Measurements from ENCODE around the gene RBFA. TPM values are rescaled to one million over a fixed set of nuclear protein-coding genes. Genes with fewer than 3 reads are reported as not detected.
"Not testable (repeated sequence)": the region's sequence is repeated elsewhere in the genome, so short reads cannot be mapped to it uniquely, and the experiment has no call there.

The RBFA gene, protein sequence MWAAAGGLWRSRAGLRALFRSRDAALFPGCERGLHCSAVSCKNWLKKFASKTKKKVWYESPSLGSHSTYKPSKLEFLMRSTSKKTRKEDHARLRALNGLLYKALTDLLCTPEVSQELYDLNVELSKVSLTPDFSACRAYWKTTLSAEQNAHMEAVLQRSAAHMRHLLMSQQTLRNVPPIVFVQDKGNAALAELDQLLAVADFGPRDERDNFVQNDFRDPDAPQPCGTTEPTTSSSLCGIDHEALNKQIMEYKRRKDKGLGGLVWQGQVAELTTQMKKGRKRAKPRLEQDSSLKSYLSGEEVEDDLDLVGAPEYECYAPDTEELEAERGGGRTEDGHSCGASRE
- total RNA-seq = 10 to 100 TPM; 26.6 to 39.4 TPM

GRCh38 chr18:80034068-80034851 lies at the start of gene RBFA:
TSS of gene RBFA (plus strand) at chr18:80034434. CDS start at chr18:80034496, 62 bp downstream.
- H3K27me3 Mint-ChIP-seq = no peaks in the 10 kb centered on the region
- H3K27ac Mint-ChIP-seq = peak within 1 kb of the TSS; percentile 89
- peaks cover 7% of the 10 kb centered on the region for H3K9me3 Mint-ChIP-seq
- H3K4me1 Mint-ChIP-seq = peaks cover 16% of the 10 kb centered on the region
- peaks cover 31% of the 10 kb centered on the region for H3K36me3 Mint-ChIP-seq (ENCODE audit: low read depth)
- H3K4me3 Mint-ChIP-seq = peak within 1 kb of the TSS; percentile 93
- ATAC-seq (replicated peaks) = peak; percentile 87

GRCh38 chr18:79985172-79985571 lies 49.1 kb upstream of the RBFA start:
- H3K4me1 Mint-ChIP-seq = peaks cover 32% of the 10 kb centered on the region
- H3K9me3 Mint-ChIP-seq = no peaks in the 10 kb centered on the region
- H3K27me3 Mint-ChIP-seq = no peaks in the 10 kb centered on the region
- no peak for ATAC-seq (replicated peaks)
- H3K36me3 Mint-ChIP-seq (ENCODE audit: low read depth) = peaks cover 67% of the 10 kb centered on the region
- peak overlapping the region; percentile 29 for H3K27ac Mint-ChIP-seq
- peak overlapping the region; percentile 95 for H3K4me3 Mint-ChIP-seq

DNA sequence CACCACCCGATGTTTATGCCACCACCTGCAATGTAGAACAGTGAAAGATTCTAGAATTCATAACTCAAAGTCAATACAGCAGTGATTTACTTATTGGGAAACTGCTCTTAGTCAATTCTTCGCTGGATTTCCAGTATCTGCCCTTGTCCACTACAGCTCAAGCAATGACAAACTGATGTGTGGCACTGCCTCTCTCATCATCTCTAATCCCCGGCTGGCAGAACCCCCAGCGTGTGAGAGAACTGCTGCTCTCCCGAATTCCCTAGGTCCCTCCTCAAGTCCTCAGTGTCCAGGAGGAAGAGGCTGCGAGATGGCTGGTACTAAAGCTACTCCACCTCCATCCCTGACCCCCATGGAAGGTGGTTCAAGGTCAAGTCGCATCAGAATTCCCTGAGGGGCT lies 47.5 kb upstream of the RBFA start:
- peak overlapping the region; percentile 93 for H3K27ac Mint-ChIP-seq
- peak overlapping the region; percentile 95 for H3K4me3 Mint-ChIP-seq
- H3K27me3 Mint-ChIP-seq = no peaks in the 10 kb centered on the region
- peaks cover 59% of the 10 kb centered on the region for H3K36me3 Mint-ChIP-seq (ENCODE audit: low read depth)
- ATAC-seq (replicated peaks) = no peak
- H3K4me1 Mint-ChIP-seq = peaks cover 29% of the 10 kb centered on the region
- no peaks in the 10 kb centered on the region for H3K9me3 Mint-ChIP-seq

GRCh38 chr18:79987566-79987965 lies 46.7 kb upstream of the RBFA start:
- Mint-ChIP-seq H3K4me1 (peaks cover 21% of the 10 kb centered on the region), H3K9me3 (no peaks in the 10 kb centered on the region), H3K36me3 (ENCODE audit: low read depth) (peaks cover 50% of the 10 kb centered on the region), H3K27me3 (no peaks in the 10 kb centered on the region), H3K4me3 (peak overlapping the region; percentile 95), H3K27ac (peak overlapping the region; percentile 93)
- no peak for ATAC-seq (replicated peaks)

- H3K36me3 Mint-ChIP-seq (ENCODE audit: low read depth) = peaks cover 48% of the 10 kb centered on the region
- H3K9me3 Mint-ChIP-seq = no peaks in the 10 kb centered on the region
- H3K4me1 Mint-ChIP-seq = peaks cover 19% of the 10 kb centered on the region
- H3K27ac Mint-ChIP-seq = peak overlapping the region; percentile 93
- H3K27me3 Mint-ChIP-seq = no peaks in the 10 kb centered on the region
- ATAC-seq (replicated peaks) = peak; percentile 69
- peak overlapping the region; percentile 95 for H3K4me3 Mint-ChIP-seq
Measured at GRCh38 chr18:79988071-79988450, 46.2 kb upstream of the RBFA start.

DNA sequence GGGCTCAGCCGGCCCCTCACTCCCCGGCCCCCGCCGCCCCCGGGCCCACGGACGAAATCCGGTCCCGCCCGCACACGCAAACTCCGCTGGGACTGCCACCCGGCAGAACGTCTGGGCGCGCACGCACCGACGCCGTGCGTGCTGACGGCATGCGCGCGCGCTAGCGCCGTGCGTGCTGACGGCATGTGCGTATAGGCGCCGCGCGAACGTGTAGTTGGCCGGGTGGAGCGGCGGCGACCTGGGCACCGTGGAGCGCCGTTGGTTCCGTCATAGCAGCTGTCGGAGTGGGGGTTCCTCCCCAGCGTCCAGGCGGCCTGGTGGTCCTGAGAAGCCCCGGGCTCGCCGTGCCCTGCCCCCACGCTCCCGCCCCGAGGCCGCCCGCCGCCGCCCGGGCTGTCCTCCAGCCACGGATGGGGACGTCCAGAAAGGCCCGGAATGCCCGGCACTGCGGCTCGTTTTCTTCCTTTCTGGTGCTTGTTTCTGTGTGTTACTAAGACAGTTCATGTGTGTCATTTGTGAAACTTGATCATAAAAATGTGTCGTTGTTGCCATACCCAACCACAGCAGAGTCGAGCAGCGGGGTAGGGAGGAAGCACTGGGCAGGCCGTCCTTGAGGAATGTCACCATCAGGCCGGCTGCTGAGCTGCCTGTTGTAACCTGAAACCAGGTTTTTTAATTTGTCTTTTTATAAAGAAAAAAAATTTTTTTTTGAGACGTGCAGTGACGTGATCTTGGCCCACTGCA lies 45.6 kb upstream of the RBFA start, which contains the start of gene TXNL4A:
TSS of gene TXNL4A (minus strand) at position 113 of the 744 bp plus-strand sequence. CDS start 171 bp downstream, outside the sequence.
- no peaks in the 10 kb centered on the region for H3K27me3 Mint-ChIP-seq
- H3K27ac Mint-ChIP-seq = peak within 1 kb of the TSS; percentile 94
- peak within 1 kb of the TSS; percentile 95 for H3K4me3 Mint-ChIP-seq
- ATAC-seq (replicated peaks) = peak; percentile 99
- peaks cover 42% of the 10 kb centered on the region for H3K36me3 Mint-ChIP-seq (ENCODE audit: low read depth)
- peaks cover 19% of the 10 kb centered on the region for H3K4me1 Mint-ChIP-seq
- no peaks in the 10 kb centered on the region for H3K9me3 Mint-ChIP-seq

DNA sequence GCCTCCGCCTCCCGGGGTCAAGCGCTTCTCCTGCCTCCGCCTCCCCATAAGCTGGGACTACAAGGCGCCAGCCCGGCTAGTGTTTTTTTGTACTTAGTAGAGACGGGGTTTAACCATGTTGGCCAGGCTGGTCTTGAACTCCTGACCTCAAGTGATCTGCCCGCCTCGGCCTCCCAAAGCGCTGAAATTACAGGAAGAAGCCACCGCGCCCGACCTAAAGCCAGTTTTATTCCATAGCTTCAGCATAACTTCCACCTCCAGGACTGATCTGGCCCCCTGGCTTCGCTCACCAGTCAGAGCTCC lies 45.1 kb upstream of the RBFA start:
- no peaks in the 10 kb centered on the region for H3K27me3 Mint-ChIP-seq
- peaks cover 14% of the 10 kb centered on the region for H3K4me1 Mint-ChIP-seq
- peaks cover 37% of the 10 kb centered on the region for H3K36me3 Mint-ChIP-seq (ENCODE audit: low read depth)
- H3K9me3 Mint-ChIP-seq = no peaks in the 10 kb centered on the region
- peak overlapping the region; percentile 95 for H3K4me3 Mint-ChIP-seq
- H3K27ac Mint-ChIP-seq = peak overlapping the region; percentile 94
- no peak for ATAC-seq (replicated peaks)

- peaks cover 8% of the 10 kb centered on the region for H3K4me1 Mint-ChIP-seq
- H3K27ac Mint-ChIP-seq = no peak overlapping the region
- no peaks in the 10 kb centered on the region for H3K27me3 Mint-ChIP-seq
- no peak for ATAC-seq (replicated peaks)
- peaks cover 14% of the 10 kb centered on the region for H3K36me3 Mint-ChIP-seq (ENCODE audit: low read depth)
- no peaks in the 10 kb centered on the region for H3K9me3 Mint-ChIP-seq
- H3K4me3 Mint-ChIP-seq = no peak overlapping the region
Measured at GRCh38 chr18:79991494-79991893, 42.7 kb upstream of the RBFA start.

DNA sequence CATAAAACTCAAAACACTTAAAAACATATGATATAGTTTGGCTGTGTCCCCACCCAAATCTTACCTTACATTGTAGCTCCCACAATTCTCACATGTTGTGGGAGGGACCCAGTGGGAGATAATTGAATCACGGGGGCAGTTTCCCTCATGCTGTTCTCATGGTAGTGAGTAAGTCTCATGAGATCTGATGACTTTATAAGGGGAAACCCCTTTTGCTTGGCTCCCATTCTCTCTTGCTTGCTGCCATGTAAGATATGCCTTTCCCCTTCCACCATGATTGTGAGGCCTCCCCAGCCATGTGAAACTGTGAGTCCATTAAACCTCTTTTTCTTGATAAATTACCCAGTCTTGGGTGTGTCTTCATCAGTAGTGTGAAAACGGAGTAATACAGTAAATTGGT lies 34.5 kb upstream of the RBFA start:
- not testable (repeated sequence) for H3K4me3 Mint-ChIP-seq; H3K4me1 Mint-ChIP-seq; H3K9me3 Mint-ChIP-seq; H3K36me3 Mint-ChIP-seq (ENCODE audit: low read depth); H3K27me3 Mint-ChIP-seq
- peak; percentile 65 for ATAC-seq (replicated peaks)
- H3K27ac Mint-ChIP-seq = peak overlapping the region; percentile 36

DNA sequence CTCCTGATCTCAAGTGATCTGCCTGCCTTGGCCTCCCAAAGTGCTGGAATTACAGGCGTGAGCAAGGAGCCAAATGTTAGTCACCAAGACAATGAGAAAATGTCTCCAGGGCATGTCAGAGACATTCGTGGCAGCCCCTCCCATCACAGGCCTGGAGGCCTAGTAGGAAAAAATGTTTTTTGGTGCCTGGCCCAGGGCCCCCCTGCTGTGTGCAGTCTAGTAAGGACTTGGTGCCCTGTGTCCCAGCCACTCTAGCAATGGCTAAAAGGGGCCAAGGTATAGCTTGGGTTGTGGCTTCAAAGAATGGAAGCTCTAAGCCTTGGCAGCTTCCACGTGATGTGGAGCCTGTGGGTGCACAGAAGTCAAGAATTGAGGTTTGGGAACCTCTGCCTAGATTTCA lies 33.4 kb upstream of the RBFA start:
- H3K36me3 Mint-ChIP-seq (ENCODE audit: low read depth) = no peaks in the 10 kb centered on the region
- no peak overlapping the region for H3K27ac Mint-ChIP-seq
- peaks cover 7% of the 10 kb centered on the region for H3K4me1 Mint-ChIP-seq
- no peak for ATAC-seq (replicated peaks)
- H3K4me3 Mint-ChIP-seq = no peak overlapping the region
- H3K27me3 Mint-ChIP-seq = no peaks in the 10 kb centered on the region
- H3K9me3 Mint-ChIP-seq = peaks cover 8% of the 10 kb centered on the region

DNA sequence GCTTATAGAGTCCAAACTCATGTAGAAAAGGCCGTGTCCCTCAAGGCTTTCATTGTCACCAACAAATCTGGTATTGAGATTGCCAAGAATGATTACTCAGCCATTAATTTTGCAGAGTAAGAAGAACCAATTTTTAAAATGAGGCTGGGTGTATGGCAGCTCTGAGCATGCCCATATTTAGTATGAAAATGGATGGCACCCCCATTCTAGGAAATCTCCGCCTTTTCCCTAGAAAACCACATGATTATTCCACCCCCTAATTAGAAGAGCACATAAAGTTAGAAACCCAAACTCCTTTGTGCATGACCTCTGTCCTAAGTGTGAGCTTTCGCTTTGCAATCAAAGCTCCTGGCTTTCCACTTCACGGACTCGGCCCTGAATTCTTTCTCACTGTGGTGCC lies 31.8 kb upstream of the RBFA start:
- no peak overlapping the region for H3K4me3 Mint-ChIP-seq
- ATAC-seq (replicated peaks) = no peak
- H3K9me3 Mint-ChIP-seq = peaks cover 8% of the 10 kb centered on the region
- H3K27ac Mint-ChIP-seq = no peak overlapping the region
- H3K36me3 Mint-ChIP-seq (ENCODE audit: low read depth) = no peaks in the 10 kb centered on the region
- peaks cover 7% of the 10 kb centered on the region for H3K4me1 Mint-ChIP-seq
- no peaks in the 10 kb centered on the region for H3K27me3 Mint-ChIP-seq

- Mint-ChIP-seq H3K27ac (no peak overlapping the region), H3K4me1 (peaks cover 5% of the 10 kb centered on the region), H3K27me3 (no peaks in the 10 kb centered on the region), H3K36me3 (ENCODE audit: low read depth) (peaks cover 4% of the 10 kb centered on the region), H3K4me3 (no peak overlapping the region), H3K9me3 (peaks cover 6% of the 10 kb centered on the region)
- no peak for ATAC-seq (replicated peaks)
Measured at GRCh38 chr18:80004600-80005342, 29.5 kb upstream of the RBFA start.

GRCh38 chr18:80006724-80007123 lies 27.5 kb upstream of the RBFA start:
- ATAC-seq (replicated peaks) = no peak
- H3K36me3 Mint-ChIP-seq (ENCODE audit: low read depth) = peaks cover 4% of the 10 kb centered on the region
- H3K4me1 Mint-ChIP-seq = no peaks in the 10 kb centered on the region
- H3K9me3 Mint-ChIP-seq = no peaks in the 10 kb centered on the region
- no peak overlapping the region for H3K4me3 Mint-ChIP-seq
- no peak overlapping the region for H3K27ac Mint-ChIP-seq
- no peaks in the 10 kb centered on the region for H3K27me3 Mint-ChIP-seq

Measured in activated T-helper 17 cell treated with anti-CD3 and anti-CD28 coated beads, Interleukin-2, amount 50 U/mL, for 72 hours (primary cell).